K562 (cell line): Measurements from ENCODE around the gene TWSG1. TPM values are rescaled to one million over a fixed set of nuclear protein-coding genes. Genes with fewer than 3 reads are reported as not detected.

Experiments used
- ATAC-seq: fragments of 200-7000 bp; cut with Tn5 transposase; 3 replicates; pipeline ENCODE4 v1.9.1; 2020; ENCODE audit warnings: moderate library complexity
- BruUV-seq: library from RNA; stranded (reverse); fragments of 400-500 nt; replicated peaks from 2 replicates; lab custom pipeline; 2021; lab: Mats Ljungman, UMichigan
- CTCF ChIA-PET: fragments of 300-600 bp; formaldehyde crosslinking; extraction: SDS; loops from one replicate; lab custom pipeline; 2021; ENCODE audit warnings: low intra/inter-chr PET ratio; lab: Yijun Ruan, JAX
- POLR2A ChIA-PET: fragments of 300-600, 350-650 bp; sonication (Branson Sonifier 250); formaldehyde crosslinking; extraction: SDS; loops from one replicate; lab custom pipeline; 2021; ENCODE audit warnings: antibody characterized with exemption, inconsistent platforms; lab: Yijun Ruan, JAX
- DNase-seq, 4 experiments: peaks; one replicate each; pipeline versions ENCODE4 v3.0.0 to v3.0.0-alpha.2; 2011 to 2018; ENCODE audit warnings: low spot score in 3 of 4, mixed read lengths in 3 of 4; ENCODE audit errors: extremely low read depth in 1 of 4
- FAIRE-seq: peaks from 2 replicates; lab custom pipeline; 2011; peaks lifted over from hg19 to GRCh38; lab: Jason Lieb, UNC
- H2AFZ ChIP-seq: 2 replicates; pipeline ENCODE4 v1.6.0; 2011; ENCODE audit warnings: low read depth, low read length, control low read depth, inconsistent platforms
- H3K27ac ChIP-seq: fragments of 200-600 bp; 3 replicates; pipeline ENCODE4 v1.8.0; 2011; ENCODE audit warnings: low read depth, mild to moderate bottlenecking, control low read depth, inconsistent platforms, low read length, moderate library complexity, mixed read lengths; ENCODE audit errors: extremely low read depth
- H3K27me3 ChIP-seq, 2 experiments: fragments of 300-600 bp in 1 of 2; 2 replicates in 1 of 2; 3 replicates in 1 of 2; pipeline versions ENCODE4 v1.6.0 to v1.8.0; 2011; ENCODE audit warnings: inconsistent platforms in 2 of 2, low read length in 2 of 2, mild to moderate bottlenecking in 1 of 2, mixed read lengths in 1 of 2, moderate library complexity in 1 of 2; ENCODE audit not compliant: control insufficient read depth in 2 of 2, insufficient read depth in 2 of 2
- H3K36me3 ChIP-seq: fragments of 300-600 bp; 3 replicates; pipeline ENCODE4 v1.8.0; 2011; ENCODE audit warnings: mild to moderate bottlenecking, low read length, inconsistent platforms; ENCODE audit not compliant: control insufficient read depth, insufficient read depth
- H3K4me1 ChIP-seq, 2 experiments: fragments of 200-600 bp in 1 of 2; replicated peaks in 1 of 2; 2 replicates in 1 of 2; 3 replicates in 1 of 2; pipeline versions ENCODE4 v1.5.1 to v1.8.0; 2011; ENCODE audit warnings: inconsistent platforms in 2 of 2, low read length in 2 of 2, mild to moderate bottlenecking in 1 of 2, mixed read lengths in 1 of 2, moderate library complexity in 1 of 2; ENCODE audit not compliant: control insufficient read depth in 2 of 2, insufficient read depth in 2 of 2
- H3K4me2 ChIP-seq: 2 replicates; pipeline ENCODE4 v1.6.1; 2011; ENCODE audit warnings: low read length, control low read depth, inconsistent platforms, mixed read lengths; ENCODE audit not compliant: insufficient read depth
- H3K4me3 ChIP-seq: fragments of 200-600 bp; sonication (generic), shearing (Covaris generic); 2 replicates; pipeline ENCODE4 v1.5.1; 2016; ENCODE audit warnings: control low read depth, inconsistent platforms
- H3K79me2 ChIP-seq: fragments of 200-600 bp; 3 replicates; pipeline ENCODE4 v1.8.0; 2011; ENCODE audit warnings: low read length, inconsistent platforms; ENCODE audit not compliant: control insufficient read depth, insufficient read depth
- H3K9ac ChIP-seq, 2 experiments: 2 replicates each; pipeline versions ENCODE4 v1.6.0 to v1.6.1; 2011; ENCODE audit warnings: low read depth in 2 of 2, low read length in 2 of 2, control low read depth in 1 of 2, inconsistent platforms in 1 of 2, mild to moderate bottlenecking in 1 of 2, mixed read lengths in 1 of 2; ENCODE audit not compliant: insufficient read depth in 1 of 2
- H3K9me1 ChIP-seq: one replicate; pipeline ENCODE4 v1.6.0; 2011; ENCODE audit warnings: inconsistent platforms, mild to moderate bottlenecking, low read length, moderate library complexity; ENCODE audit not compliant: control insufficient read depth, insufficient read depth
- H3K9me3 ChIP-seq: replicated peaks from 2 replicates; pipeline ENCODE4 v1.5.1; 2011; ENCODE audit warnings: low read depth, low read length, inconsistent platforms; ENCODE audit not compliant: control insufficient read depth, insufficient read depth
- H4K20me1 ChIP-seq: replicated peaks from 2 replicates; pipeline ENCODE4 v1.6.1; 2011; ENCODE audit warnings: low read length, inconsistent platforms, mixed read lengths; ENCODE audit not compliant: control insufficient read depth, insufficient read depth
- CBX1 ChIP-seq: sonication (generic); IDR thresholded peaks from 2 replicates; pipeline ENCODE4 v1.6.1; 2016; ENCODE audit warnings: antibody characterized with exemption, low read depth, mild to moderate bottlenecking
- EP300 ChIP-seq: IDR thresholded peaks from 2 replicates; pipeline ENCODE4 v1.6.1; 2012; ENCODE audit warnings: low read length, improper control_type of control experiment
- HNRNPLL ChIP-seq: fragments of 200-400 bp; formaldehyde crosslinking; IDR thresholded peaks from 2 replicates; pipeline ENCODE4 v1.6.1; 2017; ENCODE audit warnings: low read length, low read depth, mild to moderate bottlenecking; ENCODE audit not compliant: poor library complexity, severe bottlenecking
- MEF2A ChIP-seq: IDR thresholded peaks from 2 replicates; pipeline ENCODE4 v1.6.1; 2011; ENCODE audit warnings: low read depth, mild to moderate bottlenecking, low read length, moderate library complexity; ENCODE audit not compliant: control insufficient read depth
- NUFIP1 ChIP-seq: fragments of 450-650 bp; IDR thresholded peaks from 2 replicates; pipeline ENCODE4 v1.6.1; 2018; ENCODE audit not compliant: partially characterized antibody
- THAP7 ChIP-seq: fragments of 250-450 bp; sonication (Bioruptor Pico); IDR thresholded peaks from 2 replicates; pipeline ENCODE4 v1.5.0; 2021
- ZBTB1 ChIP-seq: sonication (generic); formaldehyde crosslinking; IDR thresholded peaks from 2 replicates; pipeline ENCODE4 v1.8.1; 2023; ENCODE audit warnings: missing genetic modification reagents, low read depth, mild to moderate bottlenecking, borderline replicate concordance
- WGBS: fragments of 100-300 bp; shearing (Covaris generic); methylation state at CpG from one replicate; pipeline ENCODE4 v1.1.6; 2016; ENCODE audit warnings: low coverage, mixed read lengths; ENCODE audit not compliant: insufficient coverage; ENCODE audit errors: missing lambda C conversion rate; 5-methylcytosine and 5-hydroxymethylcytosine counted together
- in situ Hi-C: fragments of 300-500 bp; cut with MboI; formaldehyde crosslinking; loops from 4 replicates; pipeline ENCODE4 v1.15.0; 2018; ENCODE audit warnings: inconsistent platforms, mixed read lengths
- intact Hi-C: fragments of 100-400 bp; cut with micrococcal nuclease; formaldehyde crosslinking; loops from 2 replicates; pipeline ENCODE4 v1.14.2; 2022
- polyA plus RNA-seq, 8 experiments: library from polyadenylated mRNA; depleted of rRNA in 4 of 8; stranded (reverse) in 5 of 8; unstranded in 3 of 8; fragments of >200 nt; fragmentation: Nextera tagmentation in 2 of 8; fragmentation: Illumina TruSeq in 1 of 8; extraction: Ambion mirVana in 2 of 8; extraction: Trizol in 1 of 8; gene quantifications; 2 replicates each; pipeline versions ENCODE4 v1.2.1 to v1.2.3, GENCODE V29; 2011 to 2014; ENCODE audit warnings: inconsistent platforms in 1 of 8, missing spikeins in 1 of 8
- total RNA-seq, 7 experiments: library from RNA; depleted of rRNA in 6 of 7; stranded (reverse); fragments of >200 nt in 6 of 7; fragmentation: Illumina TruSeq in 2 of 7; extraction: Trizol in 2 of 7; gene quantifications; 2 replicates each; pipeline versions ENCODE4 v1.2.1 to v1.2.3, GENCODE V29; 2011 to 2021; ENCODE audit warnings: low replicate concordance in 1 of 7

TWSG1 gene
- total and polyA plus RNA-seq, 9 of the 15 experiments (the other 6 are each of a cell fraction or from before 2014, with no cell fraction given): 10.4 to 37.2 (median 25.1) TPM

DNA sequence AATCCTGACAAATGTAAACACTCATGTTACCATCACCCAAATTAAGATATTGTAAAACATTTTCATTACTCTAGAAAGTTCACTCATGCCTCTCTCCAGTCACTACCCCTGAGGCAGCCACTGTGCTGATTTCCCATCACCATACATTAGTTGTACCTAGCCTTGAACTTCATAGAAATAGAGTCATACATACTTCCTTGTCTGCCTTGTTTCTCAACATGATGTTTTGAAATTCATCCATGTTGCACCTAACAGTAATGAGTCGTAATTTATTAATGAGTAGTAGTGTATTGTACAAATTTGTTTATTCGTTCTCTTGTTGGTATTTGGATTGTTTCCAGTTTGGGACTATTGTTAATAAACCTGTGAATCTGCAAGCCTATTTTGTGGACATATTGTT is 49.0 kb upstream of the TWSG1 start:
- no peaks in the 10 kb centered on the region for H3K9me3 ChIP-seq
- no peak overlapping the region for H2AFZ ChIP-seq
- no peak overlapping the region for H3K4me2 ChIP-seq
- no peak overlapping the region for H3K4me3 ChIP-seq
- in situ Hi-C loops (no loop called here), intact Hi-C loops (no loop called here)
- H3K36me3 ChIP-seq: peaks cover 12% of the 10 kb centered on the region; the same call in 2 of the 3 replicates
- H3K9me1 ChIP-seq: no peaks in the 10 kb centered on the region
- ChIA-PET CTCF (no interaction called here), POLR2A (no interaction called here)
- FAIRE-seq: peak; percentile 26
- TF ChIP-seq CBX1 (no peak), MEF2A (no peak), NUFIP1 (no peak), THAP7 (CRISPR knock-in tag) (no peak), EP300 (no peak), ZBTB1 (CRISPR knock-in tag) (no peak), HNRNPLL (no peak)
- H3K27ac ChIP-seq: no peak overlapping the region
- no peaks in the 10 kb centered on the region for H3K79me2 ChIP-seq
- no peak for DNase-seq
- BruUV-seq: no TSS peak
- H3K27me3 ChIP-seq: no peaks in the 10 kb centered on the region
- no peak for ATAC-seq
- WGBS: 88% methylated on average over 2 of the region's 2 CpGs
- no peaks in the 10 kb centered on the region for H4K20me1 ChIP-seq
- no peaks in the 10 kb centered on the region for H3K4me1 ChIP-seq
- no peak overlapping the region for H3K9ac ChIP-seq
